SJCRH30 (cell line): ENCODE results near the gene ATP6V1G2. TPM values are rescaled to one million over a fixed set of nuclear protein-coding genes. Genes with fewer than 3 reads are reported as not detected.
"Not testable (repeated sequence)": the region's sequence is repeated elsewhere in the genome, so short reads cannot be mapped to it uniquely, and the experiment has no call there.

Experiments
- DNase-seq, 2 experiments: peaks; one replicate each; pipeline ENCODE4 v3.0.0-alpha.2; 2015 to 2020
- H3K27ac ChIP-seq: fragments of 250-450 bp; sonication (Bioruptor Pico); 2 replicates; pipeline ENCODE4 v1.5.1; 2020; ENCODE audit warnings: mild to moderate bottlenecking, moderate library complexity
- H3K27me3 ChIP-seq: fragments of 250-450 bp; sonication (Bioruptor Pico); 2 replicates; pipeline ENCODE4 v1.5.1; 2020; ENCODE audit warnings: mild to moderate bottlenecking, moderate library complexity
- H3K36me3 ChIP-seq: fragments of 250-450 bp; sonication (Bioruptor Pico); 2 replicates; pipeline ENCODE4 v1.5.1; 2020; ENCODE audit warnings: mild to moderate bottlenecking, moderate library complexity
- H3K4me1 ChIP-seq: fragments of 250-450 bp; sonication (Bioruptor Pico); 2 replicates; pipeline ENCODE4 v1.5.1; 2020; ENCODE audit warnings: mild to moderate bottlenecking, moderate library complexity
- H3K4me3 ChIP-seq: fragments of 250-450 bp; sonication (Bioruptor Pico); 2 replicates; pipeline ENCODE4 v1.5.1; 2020; ENCODE audit warnings: mild to moderate bottlenecking, moderate library complexity
- H3K9me3 ChIP-seq: fragments of 250-450 bp; sonication (Bioruptor Pico); replicated peaks from 2 replicates; pipeline ENCODE4 v1.5.1; 2020; ENCODE audit warnings: mild to moderate bottlenecking, moderate library complexity
- total RNA-seq: library from RNA; depleted of rRNA; stranded (reverse); fragments of >200 nt; shearing (Covaris generic); gene quantifications from 2 replicates; pipeline ENCODE4 v1.2.3, GENCODE V29; 2014

ATP6V1G2 gene
- total RNA-seq, 1 experiment from 2014 or later = 0.91 TPM

DNA sequence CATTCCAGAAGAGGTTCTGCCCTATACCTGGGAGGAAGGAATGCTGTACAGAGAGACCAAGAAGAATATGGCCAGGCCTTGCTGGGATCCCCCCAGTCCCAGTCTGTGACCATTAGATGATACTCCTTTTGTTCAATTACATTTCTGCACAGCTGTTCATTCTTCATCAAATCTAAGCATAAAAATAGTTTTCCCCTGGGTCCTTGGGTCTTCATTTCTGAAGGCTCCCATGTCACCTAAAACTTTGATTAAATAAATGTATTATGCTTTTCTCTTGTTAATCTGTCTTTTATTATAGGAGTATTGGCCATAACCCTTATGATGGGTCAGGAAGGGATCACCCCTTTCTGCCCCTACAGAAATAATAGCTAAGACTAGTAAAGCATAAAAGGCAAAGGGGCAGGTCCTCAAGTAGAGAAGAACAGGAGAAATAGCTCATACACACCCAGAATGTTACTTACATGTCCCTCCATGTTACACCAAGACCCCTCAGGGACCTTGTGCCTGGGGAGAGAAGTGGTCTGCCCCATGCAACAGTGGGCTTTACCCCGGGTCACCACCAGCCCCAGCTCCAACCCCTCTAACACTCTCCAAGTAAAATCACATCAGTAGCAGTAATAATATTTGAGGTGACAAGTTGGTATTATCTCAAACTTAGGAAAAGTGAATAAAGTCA is 23.6 kb upstream of the ATP6V1G2 start:
- no peaks in the 10 kb centered on the region for H3K9me3 ChIP-seq
- H3K27ac ChIP-seq = no peak overlapping the region
- H3K36me3 ChIP-seq = no peaks in the 10 kb centered on the region
- DNase-seq = no peak
- peaks cover 14% of the 10 kb centered on the region; the same call in 1 of the 2 replicates for H3K27me3 ChIP-seq
- no peaks in the 10 kb centered on the region for H3K4me1 ChIP-seq
- no peak overlapping the region for H3K4me3 ChIP-seq

DNA sequence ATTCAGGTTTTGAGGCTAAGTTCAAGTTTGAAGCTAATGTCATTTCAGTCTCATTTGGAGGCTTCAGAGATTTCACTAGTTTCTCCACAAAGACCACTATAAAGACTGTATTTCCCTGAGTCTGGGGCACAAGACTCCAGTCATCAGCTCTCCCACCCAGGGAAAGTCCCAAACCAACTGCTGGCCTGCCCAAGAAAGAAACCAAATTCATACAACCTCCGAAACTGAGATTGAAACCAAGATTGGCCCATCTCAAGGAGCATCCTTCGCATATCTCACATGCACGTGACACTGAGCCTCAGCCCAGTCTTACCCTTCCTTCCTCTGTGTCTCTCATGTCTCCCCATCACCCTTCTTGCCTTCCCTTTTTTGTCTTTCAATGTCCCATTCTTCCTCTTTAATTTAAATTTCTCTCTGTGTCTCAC is 22.1 kb upstream of the ATP6V1G2 start:
- no peak overlapping the region for H3K27ac ChIP-seq
- H3K36me3 ChIP-seq = no peaks in the 10 kb centered on the region
- peaks cover 3% of the 10 kb centered on the region; the same call in 1 of the 2 replicates for H3K4me1 ChIP-seq
- peaks cover 14% of the 10 kb centered on the region; the same call in 1 of the 2 replicates for H3K27me3 ChIP-seq
- no peaks in the 10 kb centered on the region for H3K9me3 ChIP-seq
- H3K4me3 ChIP-seq = no peak overlapping the region
- DNase-seq = no peak

DNA sequence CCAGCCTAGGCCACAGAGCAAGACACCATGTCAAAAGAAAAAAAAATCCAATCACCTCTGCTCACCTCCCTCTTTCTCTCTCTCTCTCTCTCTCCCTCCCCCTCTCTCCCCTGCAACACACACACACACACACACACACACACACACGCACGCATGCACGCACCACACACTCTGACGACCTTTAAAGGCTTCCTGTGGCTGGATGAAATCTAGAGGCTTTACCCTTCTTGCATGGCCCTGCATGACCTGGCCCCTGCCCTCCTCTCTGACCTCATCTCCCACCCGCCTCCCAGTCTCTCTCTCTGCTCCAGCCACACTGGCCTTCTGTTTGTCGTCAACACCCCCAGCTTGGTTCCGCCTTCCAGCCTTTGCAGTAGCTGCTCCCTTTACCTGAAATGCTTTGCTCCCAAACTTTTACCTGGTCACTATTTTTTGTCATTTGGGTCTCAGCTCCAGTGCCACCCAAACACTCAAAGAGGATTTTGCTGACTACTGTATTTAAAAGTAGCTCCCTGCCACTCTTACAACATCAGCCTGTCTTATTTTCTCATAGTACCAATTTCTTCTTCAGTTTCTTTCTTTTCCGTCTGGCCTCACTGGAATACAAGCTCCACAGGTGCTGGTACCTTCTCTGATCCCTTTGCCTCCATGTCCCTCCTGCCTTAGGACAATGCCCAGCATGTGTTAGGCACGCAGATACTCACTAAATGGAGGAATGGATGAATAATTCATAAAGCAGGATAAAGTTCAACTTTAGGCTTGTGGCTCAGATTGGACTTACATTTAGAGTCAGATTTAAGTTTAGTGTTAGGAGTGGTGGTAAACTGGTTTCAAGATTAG is 21.3 kb upstream of the ATP6V1G2 start:
- no peak for DNase-seq
- peaks cover 14% of the 10 kb centered on the region; the same call in 1 of the 2 replicates for H3K27me3 ChIP-seq
- no peaks in the 10 kb centered on the region for H3K9me3 ChIP-seq
- no peak overlapping the region for H3K27ac ChIP-seq
- H3K4me1 ChIP-seq = peaks cover 10% of the 10 kb centered on the region; the same call in 1 of the 2 replicates
- no peaks in the 10 kb centered on the region for H3K36me3 ChIP-seq
- no peak overlapping the region for H3K4me3 ChIP-seq

DNA sequence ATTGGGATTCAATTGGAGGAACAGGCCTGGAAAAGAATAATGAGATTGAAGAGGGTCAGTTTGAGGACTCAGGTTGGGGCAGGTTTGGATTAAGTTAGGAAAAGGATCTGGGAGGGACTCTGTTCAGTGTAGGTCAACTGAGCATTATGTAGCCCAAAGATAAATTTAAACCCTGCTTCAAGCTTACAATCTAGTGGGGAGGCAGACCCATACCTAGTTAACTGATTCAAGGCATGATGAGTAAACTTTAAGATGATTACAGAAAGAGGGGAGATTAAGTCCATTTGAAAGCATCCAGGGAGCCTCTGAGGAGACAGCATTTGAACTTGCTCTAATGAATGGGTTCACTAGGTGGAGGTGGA is 14.3 kb upstream of the ATP6V1G2 start:
- H3K4me1 ChIP-seq = peaks cover 19% of the 10 kb centered on the region; the same call in 1 of the 2 replicates
- no peaks in the 10 kb centered on the region for H3K9me3 ChIP-seq
- H3K27ac ChIP-seq = no peak overlapping the region
- no peak for DNase-seq
- H3K36me3 ChIP-seq = no peaks in the 10 kb centered on the region; the same call in 1 of the 2 replicates
- H3K27me3 ChIP-seq = no peaks in the 10 kb centered on the region
- H3K4me3 ChIP-seq = no peak overlapping the region

DNA sequence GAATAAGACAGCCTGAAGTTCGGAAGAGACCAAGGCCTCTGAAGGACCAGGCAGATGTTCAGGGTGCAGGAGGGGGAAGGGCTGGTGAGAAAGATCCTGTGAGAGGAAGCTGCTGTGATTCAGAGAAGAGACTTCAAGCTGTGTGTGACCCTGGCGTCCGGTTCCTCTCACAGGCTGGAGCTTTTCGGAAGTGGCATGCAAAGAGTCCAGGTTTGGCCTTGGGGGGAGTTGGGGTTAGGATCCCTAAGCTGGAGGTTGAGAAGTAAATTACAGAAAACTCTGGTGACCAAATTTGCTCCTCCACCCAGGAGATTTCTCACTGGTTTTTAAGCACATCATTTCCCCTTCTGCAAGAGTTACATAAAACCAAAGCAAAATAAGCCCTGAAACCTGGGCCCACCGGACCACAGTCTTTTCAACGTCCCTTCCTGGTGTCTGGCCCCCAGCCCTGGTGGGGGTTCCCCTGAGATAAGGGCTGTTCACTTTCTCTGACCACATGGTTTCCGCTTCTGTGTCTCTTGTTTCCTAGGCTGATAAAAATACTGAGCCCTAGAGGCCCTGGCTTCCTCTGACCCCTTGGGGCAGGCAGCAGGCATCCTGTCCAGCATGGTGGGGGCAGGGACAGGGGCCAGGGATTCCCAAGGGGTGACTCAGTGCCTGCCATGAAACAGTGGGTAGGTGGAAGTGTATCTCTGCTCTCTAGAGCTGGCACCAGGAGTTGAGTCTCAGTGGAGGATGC is 13.7 kb upstream of the ATP6V1G2 start:
- H3K4me3 ChIP-seq = no peak overlapping the region
- no peaks in the 10 kb centered on the region for H3K27me3 ChIP-seq
- peak in 1 of 2 experiments; percentile 46 for DNase-seq

DNA sequence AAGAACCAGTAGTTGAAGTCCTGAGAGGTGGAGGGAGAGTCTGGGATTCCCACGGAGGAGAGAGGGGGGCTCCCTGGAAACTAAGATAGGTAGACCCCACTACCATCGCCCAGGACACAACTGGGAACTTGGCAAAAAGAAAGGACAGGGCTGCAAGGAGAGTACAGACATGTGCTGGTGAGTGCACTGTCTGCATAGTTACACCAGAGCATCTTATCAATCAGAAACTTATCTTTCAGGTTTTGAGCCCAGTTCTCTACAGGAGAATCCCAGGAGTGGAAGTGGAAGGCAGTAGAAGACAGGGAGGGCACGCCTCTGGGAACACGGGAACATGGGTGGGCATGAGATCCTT is 13.2 kb upstream of the ATP6V1G2 start:
- Histone ChIP-seq H3K27me3 (no peaks in the 10 kb centered on the region), H3K27ac (no peak overlapping the region), H3K36me3 (no peaks in the 10 kb centered on the region; the same call in none of the 2 replicates), H3K4me3 (no peak overlapping the region), H3K9me3 (no peaks in the 10 kb centered on the region), H3K4me1 (peaks cover 19% of the 10 kb centered on the region; the same call in 1 of the 2 replicates)
- DNase-seq = no peak

More for the DNA sequence above, 13.7 kb upstream of the ATP6V1G2 start:
- no peaks in the 10 kb centered on the region for H3K9me3 ChIP-seq
- no peaks in the 10 kb centered on the region; the same call in 1 of the 2 replicates for H3K36me3 ChIP-seq
- no peak overlapping the region for H3K27ac ChIP-seq
- peaks cover 19% of the 10 kb centered on the region; the same call in 1 of the 2 replicates for H3K4me1 ChIP-seq

DNA sequence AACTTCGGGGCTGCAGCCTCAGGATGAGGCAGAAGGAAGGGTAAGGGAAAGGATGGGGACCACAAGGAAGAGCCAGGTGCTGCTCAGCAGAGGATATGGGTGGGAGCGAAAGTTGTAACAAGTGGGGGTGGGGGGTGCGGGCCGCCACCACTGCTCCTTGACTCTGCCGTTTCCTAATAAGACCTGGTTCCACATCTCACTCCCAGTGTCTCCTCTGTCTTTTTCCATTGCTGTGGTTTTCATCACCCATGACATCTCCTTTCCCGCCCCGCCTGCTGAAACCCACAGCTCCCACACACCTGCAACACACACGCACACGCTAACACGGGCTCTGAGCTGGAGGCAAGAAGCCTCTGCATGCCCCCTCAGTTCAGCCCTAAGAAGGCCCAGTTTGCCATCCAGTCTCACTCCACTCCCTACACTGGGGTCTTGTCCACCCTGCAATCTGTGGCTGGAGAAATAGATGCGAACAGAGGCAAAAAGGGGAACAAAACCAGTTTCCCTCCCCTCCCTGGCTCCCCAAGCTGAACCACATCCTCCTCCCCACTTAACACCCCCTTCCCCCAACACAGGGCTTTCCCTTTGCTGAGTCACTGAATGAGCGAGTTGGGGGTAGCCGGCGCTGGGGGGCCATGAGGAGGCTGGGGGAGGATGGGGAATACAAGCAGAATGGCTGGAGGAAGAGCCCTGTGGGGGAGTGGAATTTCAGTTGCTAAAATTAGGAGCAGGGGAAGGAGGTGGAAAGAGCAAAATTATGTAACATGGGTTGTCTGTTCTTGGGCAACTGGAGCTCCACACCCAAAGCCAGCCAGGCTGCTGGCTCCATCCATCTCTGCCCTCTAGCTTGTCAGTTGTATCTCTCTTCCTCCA is 12.5 kb upstream of the ATP6V1G2 start:
- DNase-seq = no peak
- Histone ChIP-seq H3K36me3 (no peaks in the 10 kb centered on the region; the same call in none of the 2 replicates), H3K9me3 (no peaks in the 10 kb centered on the region), H3K4me1 (peaks cover 19% of the 10 kb centered on the region; the same call in 1 of the 2 replicates), H3K27ac (no peak overlapping the region), H3K4me3 (no peak overlapping the region), H3K27me3 (no peaks in the 10 kb centered on the region)

DNA sequence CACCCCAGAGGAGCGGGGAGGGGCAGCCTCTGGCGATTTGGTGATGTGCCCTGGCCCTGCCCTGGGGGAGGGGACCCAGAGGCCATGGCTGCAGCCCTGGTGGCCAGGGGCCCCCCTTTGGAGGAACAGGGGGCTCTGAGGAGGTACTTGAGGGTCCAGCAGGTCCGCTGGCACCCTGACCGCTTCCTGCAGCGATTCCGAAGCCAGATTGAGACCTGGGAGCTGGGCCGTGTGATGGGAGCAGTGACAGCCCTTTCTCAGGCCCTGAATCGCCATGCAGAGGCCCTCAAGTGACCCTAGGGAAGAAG is 11.9 kb upstream of the ATP6V1G2 start:
- Histone ChIP-seq H3K36me3 (no peaks in the 10 kb centered on the region; the same call in none of the 2 replicates), H3K4me3 (no peak overlapping the region), H3K4me1 (peaks cover 13% of the 10 kb centered on the region; the same call in 1 of the 2 replicates), H3K27ac (no peak overlapping the region), H3K27me3 (no peaks in the 10 kb centered on the region), H3K9me3 (no peaks in the 10 kb centered on the region)
- DNase-seq = no peak

DNA sequence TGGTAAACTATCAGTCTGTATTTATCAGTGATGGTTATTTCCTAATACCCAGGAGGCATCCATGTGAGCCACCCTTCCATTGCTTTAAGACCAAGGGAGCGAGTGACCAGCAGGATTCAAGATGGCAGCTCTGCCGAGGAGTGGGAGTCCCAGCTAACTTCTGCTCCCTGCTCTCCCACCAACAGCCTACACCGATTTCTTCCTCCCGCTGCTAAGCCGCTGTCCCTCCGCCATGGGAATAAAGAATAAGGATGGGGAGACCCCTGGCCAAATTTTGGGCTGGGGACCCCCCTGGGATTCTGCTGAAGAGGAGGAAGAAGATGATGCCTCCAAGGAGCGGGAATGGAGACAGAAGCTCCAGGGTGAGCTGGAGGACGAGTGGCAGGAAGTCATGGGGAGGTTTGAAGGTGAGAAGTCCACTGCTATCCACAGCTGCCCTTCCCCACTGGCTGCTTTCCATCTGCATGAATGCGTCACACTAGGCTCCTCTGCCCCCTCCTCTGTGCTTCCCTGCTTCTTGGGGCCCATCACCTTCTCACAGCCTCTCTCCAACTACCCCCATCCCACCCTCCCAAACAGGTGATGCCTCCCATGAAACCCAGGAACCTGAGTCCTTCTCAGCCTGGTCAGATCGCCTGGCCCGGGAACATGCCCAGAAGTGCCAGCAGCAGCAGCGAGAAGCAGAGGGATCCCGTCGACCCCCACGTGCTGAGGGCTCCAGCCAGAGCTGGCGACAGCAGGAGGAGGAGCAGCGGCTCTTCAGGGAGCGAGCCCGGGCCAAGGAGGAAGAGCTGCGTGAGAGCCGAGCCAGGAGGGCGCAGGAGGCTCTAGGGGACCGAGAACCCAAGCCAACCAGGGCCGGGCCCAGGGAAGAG is 11.3 kb upstream of the ATP6V1G2 start:
- H3K9me3 ChIP-seq = no peaks in the 10 kb centered on the region
- no peak for DNase-seq
- no peak overlapping the region for H3K4me3 ChIP-seq
- H3K4me1 ChIP-seq = peaks cover 9% of the 10 kb centered on the region; the same call in 1 of the 2 replicates
- H3K27me3 ChIP-seq = no peaks in the 10 kb centered on the region
- no peak overlapping the region for H3K27ac ChIP-seq
- no peaks in the 10 kb centered on the region; the same call in none of the 2 replicates for H3K36me3 ChIP-seq

DNA sequence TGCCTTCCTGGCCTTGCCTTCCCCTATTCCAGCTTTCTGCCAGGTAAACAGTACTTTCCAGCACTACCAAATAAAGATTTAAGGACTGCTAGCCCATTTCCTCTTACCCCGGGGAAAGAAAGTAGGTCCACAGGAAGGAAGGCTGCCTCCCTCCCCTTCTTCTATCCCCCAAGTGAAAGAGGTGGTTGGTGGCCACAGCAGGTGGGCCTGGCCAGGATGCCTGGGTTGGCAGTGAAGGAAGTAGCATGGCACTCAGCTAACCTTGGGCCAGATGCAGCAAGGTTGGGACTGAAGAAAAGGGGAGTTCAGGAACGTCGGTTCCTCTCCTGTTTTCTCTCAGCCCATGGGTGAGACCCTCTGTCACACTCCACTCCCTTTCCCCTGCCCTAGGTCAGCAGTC is 9.9 kb upstream of the ATP6V1G2 start:
- peaks cover 9% of the 10 kb centered on the region; the same call in 1 of the 2 replicates for H3K4me1 ChIP-seq
- H3K36me3 ChIP-seq = no peaks in the 10 kb centered on the region; the same call in none of the 2 replicates
- H3K4me3 ChIP-seq = no peak overlapping the region
- H3K9me3 ChIP-seq = no peaks in the 10 kb centered on the region
- no peak overlapping the region for H3K27ac ChIP-seq
- H3K27me3 ChIP-seq = no peaks in the 10 kb centered on the region
- DNase-seq = no peak

DNA sequence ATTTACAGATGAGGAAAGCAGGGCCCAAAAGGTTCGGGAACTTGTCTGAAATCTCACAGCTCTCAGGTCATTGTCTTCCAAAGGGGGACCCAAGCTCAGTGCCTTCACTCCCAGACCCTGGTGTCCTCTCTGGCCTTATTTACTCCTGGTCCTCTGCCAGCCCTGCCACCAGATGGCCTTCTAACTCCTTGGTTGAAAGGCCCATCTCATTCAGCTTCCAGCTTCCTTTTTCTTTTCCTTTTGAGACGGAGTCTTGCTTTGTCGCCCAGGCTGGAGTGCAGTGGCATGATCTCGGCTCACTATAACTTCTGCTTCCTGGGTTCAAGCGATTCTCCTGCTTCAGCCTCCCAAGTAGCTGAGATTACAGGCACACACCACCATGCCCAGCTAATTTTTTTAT is 5.0 kb upstream of the ATP6V1G2 start:
- not testable (repeated sequence) for H3K27ac ChIP-seq, H3K9me3 ChIP-seq, H3K27me3 ChIP-seq, H3K4me1 ChIP-seq, H3K4me3 ChIP-seq, H3K36me3 ChIP-seq
- DNase-seq = peak; percentile 36 to 49

DNA sequence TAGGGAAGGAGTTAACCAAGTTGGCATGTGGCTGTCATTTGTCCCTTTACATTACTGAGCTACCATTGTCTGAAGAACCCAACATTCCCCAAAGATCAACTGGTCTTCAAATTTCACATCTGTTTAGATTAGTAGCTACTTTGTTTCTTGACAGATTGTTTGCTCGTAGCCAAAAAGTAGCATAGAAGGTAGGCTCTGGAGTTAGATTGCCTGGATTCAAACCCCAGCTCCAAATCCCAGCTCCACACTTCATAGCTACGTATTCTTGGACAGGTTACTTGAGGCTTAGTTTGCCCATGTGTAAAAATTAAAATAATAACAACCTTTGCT is 2.1 kb upstream of the ATP6V1G2 start:
- Histone ChIP-seq H3K36me3 (no peaks in the 10 kb centered on the region), H3K9me3 (no peaks in the 10 kb centered on the region), H3K4me1 (peaks cover 18% of the 10 kb centered on the region), H3K27me3 (no peaks in the 10 kb centered on the region), H3K27ac (no peak overlapping the region), H3K4me3 (no peak overlapping the region)
- no peak for DNase-seq

DNA sequence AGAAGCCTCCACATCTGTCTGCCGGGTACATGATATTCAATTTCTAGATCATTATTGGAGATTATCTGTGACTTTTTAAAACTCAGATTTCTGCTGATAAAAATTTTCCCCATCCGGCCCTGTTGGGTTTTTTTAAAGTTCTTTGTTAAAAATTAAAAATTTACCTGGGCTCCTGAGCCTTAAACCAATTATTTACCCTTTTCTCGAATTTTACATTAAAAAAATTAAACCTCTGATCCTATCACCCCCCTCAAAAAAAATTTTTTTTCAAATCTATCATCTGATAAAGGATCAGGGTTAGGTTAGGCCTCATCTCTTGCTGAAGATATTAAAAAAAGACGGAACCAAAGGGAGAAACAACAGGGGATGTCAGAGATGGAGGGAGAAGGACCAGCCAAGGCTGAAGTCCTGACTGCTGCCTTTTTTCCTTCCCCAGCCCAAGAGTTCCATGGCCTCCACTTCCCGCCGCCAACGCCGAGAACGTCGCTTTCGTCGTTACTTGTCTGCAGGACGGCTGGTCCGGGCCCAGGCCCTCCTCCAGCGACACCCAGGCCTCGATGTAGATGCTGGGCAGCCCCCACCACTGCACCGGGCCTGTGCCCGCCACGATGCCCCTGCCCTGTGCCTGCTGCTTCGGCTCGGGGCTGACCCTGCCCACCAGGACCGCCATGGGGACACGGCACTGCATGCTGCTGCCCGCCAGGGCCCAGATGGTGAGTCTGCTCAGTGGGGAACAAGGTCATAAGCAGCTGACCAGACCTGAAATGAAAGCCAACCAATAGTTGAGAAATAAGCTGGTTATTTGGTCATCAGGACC is 1.5 kb upstream of the ATP6V1G2 start:
- Histone ChIP-seq H3K9me3 (no peaks in the 10 kb centered on the region), H3K27me3 (no peaks in the 10 kb centered on the region), H3K36me3 (no peaks in the 10 kb centered on the region), H3K27ac (peak overlapping the region; percentile 27; the same call in 1 of the 2 replicates), H3K4me1 (peaks cover 21% of the 10 kb centered on the region), H3K4me3 (peak overlapping the region; percentile 59)
- no peak for DNase-seq
